ENCODE results near the gene MUSTN1.

MUSTN1 gene

DNA sequence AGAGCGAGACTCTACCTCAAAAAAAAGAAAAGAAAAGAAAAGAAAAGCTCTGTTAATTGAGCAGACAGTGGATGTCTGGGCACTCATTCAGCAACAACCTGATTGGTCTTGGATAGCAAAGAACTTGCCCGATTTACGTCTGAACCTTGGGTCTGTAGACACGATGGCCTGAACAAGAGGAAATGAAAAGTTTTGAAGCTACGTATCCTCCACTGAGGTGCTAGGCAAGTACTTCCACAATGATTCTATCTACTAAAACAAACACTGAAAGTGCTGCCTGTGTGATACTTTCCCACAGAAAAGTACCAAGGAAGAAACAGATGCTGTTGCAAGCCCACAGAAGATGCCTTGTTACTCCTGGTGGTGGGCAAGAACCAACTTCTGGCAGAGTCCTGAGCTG is 21.8 kb upstream of the MUSTN1 start:
- H3K4me3 ChIP-seq (ENCODE audit: low read depth, low read length) = no peak overlapping the region
- TF ChIP-seq, protein P1, sequence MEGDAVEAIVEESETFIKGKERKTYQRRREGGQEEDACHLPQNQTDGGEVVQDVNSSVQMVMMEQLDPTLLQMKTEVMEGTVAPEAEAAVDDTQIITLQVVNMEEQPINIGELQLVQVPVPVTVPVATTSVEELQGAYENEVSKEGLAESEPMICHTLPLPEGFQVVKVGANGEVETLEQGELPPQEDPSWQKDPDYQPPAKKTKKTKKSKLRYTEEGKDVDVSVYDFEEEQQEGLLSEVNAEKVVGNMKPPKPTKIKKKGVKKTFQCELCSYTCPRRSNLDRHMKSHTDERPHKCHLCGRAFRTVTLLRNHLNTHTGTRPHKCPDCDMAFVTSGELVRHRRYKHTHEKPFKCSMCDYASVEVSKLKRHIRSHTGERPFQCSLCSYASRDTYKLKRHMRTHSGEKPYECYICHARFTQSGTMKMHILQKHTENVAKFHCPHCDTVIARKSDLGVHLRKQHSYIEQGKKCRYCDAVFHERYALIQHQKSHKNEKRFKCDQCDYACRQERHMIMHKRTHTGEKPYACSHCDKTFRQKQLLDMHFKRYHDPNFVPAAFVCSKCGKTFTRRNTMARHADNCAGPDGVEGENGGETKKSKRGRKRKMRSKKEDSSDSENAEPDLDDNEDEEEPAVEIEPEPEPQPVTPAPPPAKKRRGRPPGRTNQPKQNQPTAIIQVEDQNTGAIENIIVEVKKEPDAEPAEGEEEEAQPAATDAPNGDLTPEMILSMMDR (IDR thresholded peaks at IDR 0.05; ENCODE audit: borderline replicate concordance, insufficient read depth, low read depth, low read length) = no peak

DNA sequence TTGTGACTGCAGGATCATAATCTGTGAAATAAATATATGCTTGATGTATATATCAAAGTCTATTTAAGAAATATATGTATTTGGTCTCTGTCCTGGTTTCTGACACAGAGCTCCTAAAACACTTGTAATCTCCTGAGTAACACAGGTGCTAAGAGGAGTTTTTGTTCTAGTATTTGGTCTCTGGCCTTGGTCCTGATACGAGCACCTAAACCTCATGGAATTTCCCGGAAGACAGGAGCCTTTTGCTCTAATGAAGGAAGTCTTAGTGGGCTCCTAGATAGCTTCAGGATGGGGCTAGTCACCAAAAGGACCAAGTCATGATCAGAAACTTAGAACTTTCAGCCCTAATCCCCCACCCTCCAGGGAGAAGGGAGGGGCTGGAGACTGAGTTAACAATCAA is 19.2 kb upstream of the MUSTN1 start:
- TF ChIP-seq, protein P1 (IDR thresholded peaks at IDR 0.05; ENCODE audit: borderline replicate concordance, insufficient read depth, low read depth, low read length) = no peak
- no peak overlapping the region for H3K4me3 ChIP-seq (ENCODE audit: low read depth, low read length)

DNA sequence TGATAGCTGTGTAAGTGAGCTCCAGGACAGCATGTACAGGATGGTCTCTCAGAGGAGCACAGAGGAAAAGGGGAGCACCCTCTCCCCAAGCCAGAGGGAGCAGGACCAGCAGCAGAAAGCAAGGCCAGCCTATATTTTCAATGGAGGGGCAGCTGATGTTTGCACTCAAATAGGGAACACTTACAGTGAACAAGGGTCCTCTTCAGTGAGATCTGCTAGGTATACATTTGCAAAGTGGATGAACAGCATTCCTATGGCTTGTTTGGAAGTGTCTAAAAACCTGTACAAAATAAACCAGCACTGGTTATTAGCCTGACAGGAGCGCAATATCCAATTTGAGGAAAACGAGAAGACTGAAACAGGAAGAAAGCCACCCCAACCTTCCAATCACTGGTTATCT is 17.6 kb upstream of the MUSTN1 start:
- no peak overlapping the region for H3K4me3 ChIP-seq (ENCODE audit: low read depth, low read length)
- TF ChIP-seq, protein P1 (IDR thresholded peaks at IDR 0.05; ENCODE audit: borderline replicate concordance, insufficient read depth, low read depth, low read length) = no peak

DNA sequence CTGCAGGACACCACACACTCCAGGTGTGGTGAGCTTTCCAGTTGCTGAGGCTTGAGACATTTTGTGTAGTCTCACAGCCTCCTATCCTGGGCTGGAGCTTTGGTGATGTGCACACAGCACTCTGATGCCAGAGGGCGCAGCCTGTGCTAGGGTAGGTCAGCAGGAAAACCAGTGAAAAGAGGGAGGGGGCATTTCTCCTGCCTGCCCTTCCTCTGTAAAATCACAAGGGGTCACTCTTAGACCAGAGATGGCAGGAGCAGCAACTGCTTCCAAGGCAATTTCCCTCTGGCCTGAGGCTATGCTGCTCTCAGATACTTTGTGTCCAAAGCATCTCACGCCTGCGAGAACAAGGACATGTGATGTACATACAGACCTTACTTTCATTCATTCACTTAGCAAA is 16.5 kb upstream of the MUSTN1 start:
- TF ChIP-seq, protein P1 (IDR thresholded peaks at IDR 0.05; ENCODE audit: borderline replicate concordance, insufficient read depth, low read depth, low read length) = peak; percentile 55
- H3K4me3 ChIP-seq (ENCODE audit: low read depth, low read length) = no peak overlapping the region

DNA sequence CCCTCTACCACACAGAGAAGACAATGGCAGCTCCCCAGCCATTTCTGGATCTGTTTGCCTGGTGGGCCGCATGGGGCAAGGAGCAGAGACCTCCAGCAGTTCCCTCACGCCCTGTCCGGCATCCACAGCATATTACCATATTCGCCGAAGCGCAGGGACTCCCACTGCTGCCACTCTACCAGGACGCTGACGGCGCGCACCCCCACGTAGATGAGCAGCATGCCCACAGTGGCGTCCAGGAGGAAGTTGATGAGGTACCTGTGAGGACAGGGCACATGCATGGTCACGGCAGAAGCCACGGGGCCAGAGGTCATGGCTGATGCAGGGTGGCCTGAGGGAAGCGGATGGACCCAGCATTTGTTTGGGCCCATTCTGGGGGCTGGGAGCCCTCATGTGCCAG is 14.8 kb upstream of the MUSTN1 start:
- TF ChIP-seq, protein P1 (IDR thresholded peaks at IDR 0.05; ENCODE audit: borderline replicate concordance, insufficient read depth, low read depth, low read length) = no peak

DNA sequence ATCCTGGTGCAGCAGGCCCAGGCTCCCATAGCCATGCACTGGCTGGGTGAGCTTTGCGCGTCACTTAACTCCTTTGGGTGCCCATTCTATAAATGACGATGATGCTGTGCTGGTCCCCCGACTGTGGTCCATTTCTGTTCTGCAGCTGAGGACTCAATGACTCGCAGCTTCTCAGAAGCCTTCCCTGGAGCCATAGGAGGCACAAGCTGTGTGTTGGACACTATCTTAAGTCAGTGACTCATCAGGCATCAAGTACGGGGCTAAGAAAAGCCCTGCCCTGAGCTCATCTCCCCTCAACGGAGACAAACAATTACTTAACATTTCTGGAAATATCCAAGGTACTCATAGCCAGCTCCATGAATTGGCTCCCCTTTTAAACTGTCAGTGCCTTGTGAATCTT is 13.8 kb upstream of the MUSTN1 start:
- no peak overlapping the region for H3K4me3 ChIP-seq (ENCODE audit: low read depth, low read length)
- TF ChIP-seq, protein P1 (IDR thresholded peaks at IDR 0.05; ENCODE audit: borderline replicate concordance, insufficient read depth, low read depth, low read length) = no peak

More for the DNA sequence above, 14.8 kb upstream of the MUSTN1 start:
- no peak overlapping the region for H3K4me3 ChIP-seq (ENCODE audit: low read depth, low read length)

DNA sequence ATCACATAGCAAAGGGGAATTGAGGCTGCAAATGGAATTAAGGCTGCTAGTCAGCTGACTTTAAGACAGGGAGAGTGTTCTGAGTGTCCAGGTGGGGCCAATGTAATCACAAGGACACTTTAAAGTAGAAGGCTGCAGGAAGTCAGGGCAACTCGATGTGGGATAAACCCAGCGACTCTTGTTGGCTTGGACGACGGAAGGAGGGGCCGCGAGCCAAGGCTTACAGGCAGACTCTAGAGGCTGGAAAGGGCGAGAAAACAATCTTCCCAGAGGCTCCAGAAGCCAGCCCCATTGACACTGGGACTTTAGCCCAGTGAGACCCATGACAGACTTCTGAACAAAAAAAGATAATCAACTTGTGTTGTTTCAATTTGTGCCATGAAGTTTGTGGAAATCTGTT is 12.9 kb upstream of the MUSTN1 start:
- no peak overlapping the region for H3K4me3 ChIP-seq (ENCODE audit: low read depth, low read length)
- TF ChIP-seq, protein P1 (IDR thresholded peaks at IDR 0.05; ENCODE audit: borderline replicate concordance, insufficient read depth, low read depth, low read length) = no peak
